ENCODE results near the gene IL22RA1.

IL22RA1 gene

DNA sequence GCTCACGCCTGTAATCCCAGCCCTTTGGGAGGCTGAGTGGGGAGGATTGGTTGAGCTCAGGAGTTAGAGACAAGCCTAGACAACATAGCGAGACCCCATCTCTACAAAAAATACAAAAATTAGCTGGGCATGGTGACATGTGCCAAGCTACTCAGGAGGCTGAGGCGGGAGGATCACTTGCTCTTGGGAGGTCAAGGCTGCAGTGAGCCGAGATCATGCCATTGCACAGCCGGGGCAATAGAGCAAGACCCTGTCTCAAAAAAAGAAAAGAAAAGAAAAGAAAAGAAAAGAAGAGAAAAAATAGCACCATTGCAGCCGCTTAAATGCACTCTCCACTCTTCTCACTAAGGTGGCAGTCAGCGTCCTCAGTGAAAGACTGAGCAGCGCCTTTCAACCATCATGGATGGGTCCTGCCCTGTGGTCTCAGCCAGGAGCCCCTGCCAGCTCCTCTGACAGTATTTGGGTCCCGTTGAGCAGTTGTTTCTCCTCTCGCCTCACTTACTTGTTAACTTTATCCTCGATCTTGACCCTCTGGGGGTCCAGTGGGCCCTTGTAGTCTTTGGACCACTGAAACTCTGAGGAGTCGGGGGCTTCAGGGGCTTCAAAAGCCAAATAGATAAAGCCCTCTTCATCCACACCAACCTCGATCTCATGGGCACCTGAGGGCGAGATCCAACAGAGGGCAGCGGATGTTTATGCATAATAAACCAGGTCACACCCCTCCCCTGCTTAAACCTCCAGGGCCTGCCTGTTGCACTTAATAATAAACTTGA is 67.9 kb downstream of the IL22RA1 start:
- no peak for DNase-seq (ENCODE audit: low spot score)

DNA sequence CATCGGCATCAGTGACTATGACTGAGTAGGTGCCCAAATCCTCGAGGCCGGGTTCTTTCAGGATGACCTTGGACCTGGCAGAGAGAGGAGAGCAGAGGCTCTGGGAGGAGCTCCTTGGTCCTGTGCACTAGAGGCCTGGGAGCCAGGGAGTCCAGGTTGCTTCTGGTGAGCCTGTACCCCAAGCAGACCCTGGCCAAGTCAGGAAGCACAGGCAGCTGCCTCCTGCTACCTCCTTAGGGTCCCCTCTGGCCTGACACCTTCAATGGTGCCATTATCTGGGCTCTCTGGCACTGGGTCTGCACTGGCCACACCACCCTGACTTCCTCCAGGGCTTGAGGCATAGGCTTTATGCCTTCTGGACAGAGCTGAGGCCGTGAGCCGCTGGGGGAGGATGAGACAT is 68.7 kb downstream of the IL22RA1 start:
- DNase-seq (ENCODE audit: low spot score): no peak

DNA sequence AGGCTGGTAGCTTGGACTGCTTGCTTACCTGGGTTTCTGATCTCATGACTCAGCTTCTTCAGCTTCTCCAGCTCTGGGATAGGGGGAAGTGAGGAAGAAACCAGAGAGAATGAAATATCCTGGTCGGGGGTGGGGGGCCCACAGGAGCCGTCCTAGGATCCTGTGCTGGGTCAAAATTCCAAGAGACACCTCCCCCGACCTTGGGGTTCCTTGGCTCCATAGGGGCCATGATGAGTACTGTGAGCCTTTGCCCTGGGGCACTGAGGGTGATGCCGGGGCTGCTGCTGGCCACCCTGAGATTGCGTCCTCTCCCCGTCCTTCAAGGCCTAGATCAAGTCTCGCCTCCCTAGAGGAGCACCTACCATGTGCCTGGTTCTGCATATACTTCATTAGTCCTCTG is 71.0 kb downstream of the IL22RA1 start:
- no peak for DNase-seq (ENCODE audit: low spot score)

DNA sequence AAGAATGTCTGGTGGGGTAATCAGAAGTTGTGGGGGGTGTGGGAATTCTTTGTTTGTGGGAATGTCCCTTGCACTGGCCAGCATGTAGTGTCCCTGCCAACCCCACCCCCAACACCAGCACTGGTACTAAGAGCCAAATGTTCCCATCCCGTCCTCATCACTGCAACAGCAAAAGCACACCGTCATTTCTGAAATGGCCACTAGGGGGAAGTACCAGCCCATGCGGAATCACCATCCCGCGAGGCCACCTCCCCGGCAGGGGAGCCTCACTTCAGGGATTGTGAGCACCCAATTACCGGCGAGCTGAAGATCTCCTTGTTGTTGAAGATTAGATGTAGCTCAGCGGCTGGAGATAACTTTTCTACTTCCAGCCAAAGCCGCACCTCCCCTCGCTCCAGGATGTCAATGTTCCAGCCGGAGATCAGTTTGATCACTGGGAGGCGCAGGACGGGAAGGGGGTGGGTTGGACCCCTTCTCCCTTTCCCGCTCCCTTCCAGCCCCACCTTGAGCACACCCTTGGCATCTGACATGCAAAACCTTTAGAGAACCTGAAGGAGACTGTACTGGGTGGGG is 72.0 kb downstream of the IL22RA1 start:
- DNase-seq (ENCODE audit: low spot score): peak; percentile 91

DNA sequence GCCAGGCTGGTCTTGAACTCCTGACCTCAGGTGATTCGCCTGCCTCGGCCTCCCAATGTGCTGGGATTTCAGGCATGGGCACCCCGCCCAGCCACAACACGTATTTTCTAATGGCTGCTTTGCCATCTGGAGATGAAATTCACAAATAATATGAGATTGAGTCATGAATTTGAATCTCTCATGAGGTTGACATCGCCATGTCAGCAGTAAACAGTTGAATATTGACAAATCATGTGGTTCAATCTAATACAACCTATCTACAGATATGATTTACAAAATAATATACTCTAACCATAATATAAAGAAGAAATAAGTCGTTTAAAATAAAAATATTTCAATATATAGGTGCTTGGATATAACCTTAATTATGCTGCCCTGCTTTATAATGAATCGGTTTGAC is 73.1 kb downstream of the IL22RA1 start:
- no peak for DNase-seq (ENCODE audit: low spot score)
